GM20000 (cell line): Measurements from ENCODE around the gene ATP2B2.

ENCODE experiments used
- DNase-seq: peaks from one replicate; pipeline ENCODE4 v3.0.0; 2012; ENCODE audit warnings: low spot score
- CTCF ChIP-seq: IDR thresholded peaks from 2 replicates; pipeline ENCODE4 v1.5.1; 2012; ENCODE audit warnings: mild to moderate bottlenecking, control low read depth; ENCODE audit errors: extremely low read depth, missing control alignments

The ATP2B2 gene

GRCh38 chr3:10459954-10460754 lies 45.2 kb downstream of the ATP2B2 start:
- DNase-seq, result peak; percentile 68

GRCh38 chr3:10457560-10457959 lies 47.8 kb downstream of the ATP2B2 start:
- no peak for TF ChIP-seq CTCF
- DNase-seq, result no peak

More at GRCh38 chr3:10459954-10460754, 45.2 kb downstream of the ATP2B2 start:
- TF ChIP-seq CTCF, result no peak

GRCh38 chr3:10456981-10457380 lies 48.4 kb downstream of the ATP2B2 start:
- no peak for TF ChIP-seq CTCF
- no peak for DNase-seq

GRCh38 chr3:10455545-10455914 lies 49.9 kb downstream of the ATP2B2 start:
- TF ChIP-seq CTCF, result no peak
- DNase-seq, result no peak

- no peak for TF ChIP-seq CTCF
- no peak for DNase-seq
Observed at GRCh38 chr3:10454907-10455544, 50.4 kb downstream of the ATP2B2 start.

- no peak for DNase-seq
- TF ChIP-seq CTCF, result no peak
Observed at GRCh38 chr3:10453431-10454163, 51.8 kb downstream of the ATP2B2 start.
